ENCODE measurements around the gene CYS1.
"Not testable (repeated sequence)": the region's sequence is repeated elsewhere in the genome, so short reads cannot be mapped to it uniquely, and the experiment has no call there.

Gene CYS1

DNA sequence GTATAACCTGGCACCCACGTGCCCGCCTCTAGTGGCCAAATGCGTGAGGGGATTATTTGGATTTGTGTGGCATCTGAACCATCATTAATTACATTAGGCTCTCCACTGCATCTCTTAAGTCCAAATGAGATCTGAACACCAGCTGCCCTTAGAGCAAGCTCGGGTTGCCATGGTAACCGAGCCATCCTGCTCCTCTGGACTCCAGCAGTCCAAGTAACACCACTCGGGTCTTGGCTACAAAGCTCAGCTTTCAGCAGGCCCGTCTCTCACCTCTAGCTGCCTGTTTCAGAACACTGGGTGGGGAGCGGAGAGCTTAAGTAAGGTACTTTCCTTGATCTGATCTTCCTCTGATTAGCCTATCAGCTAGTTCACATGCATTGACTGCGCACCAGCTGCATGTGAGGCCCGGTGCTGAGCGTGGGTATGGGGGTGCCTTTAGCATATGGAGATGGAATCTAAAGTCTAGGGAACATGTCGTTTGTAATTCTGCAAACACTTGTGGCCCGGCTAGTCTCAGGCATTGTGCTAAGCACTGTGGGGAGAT is 14.1 kb upstream of the CYS1 start:
- DNase-seq (ENCODE audit: low read depth, low spot score) = no peak

DNA sequence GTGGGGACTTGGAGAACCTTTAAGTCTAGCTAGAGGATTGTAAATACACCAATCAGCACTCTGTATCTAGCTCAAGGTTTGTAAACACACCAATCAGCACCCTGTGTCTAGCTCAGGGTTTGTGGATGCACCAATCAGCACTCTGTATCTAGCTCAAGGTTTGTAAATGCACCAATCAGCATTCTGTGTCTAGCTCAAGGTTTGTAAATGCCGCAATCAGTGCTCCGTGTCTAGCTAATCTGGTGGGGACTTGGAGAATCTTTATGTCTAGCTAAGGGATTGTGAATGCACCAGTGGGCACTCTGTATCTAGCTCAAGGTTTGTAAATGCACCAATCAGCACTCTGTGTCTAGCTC is 11.7 kb upstream of the CYS1 start:
- DNase-seq (ENCODE audit: low read depth, low spot score) = not testable (repeated sequence)

DNA sequence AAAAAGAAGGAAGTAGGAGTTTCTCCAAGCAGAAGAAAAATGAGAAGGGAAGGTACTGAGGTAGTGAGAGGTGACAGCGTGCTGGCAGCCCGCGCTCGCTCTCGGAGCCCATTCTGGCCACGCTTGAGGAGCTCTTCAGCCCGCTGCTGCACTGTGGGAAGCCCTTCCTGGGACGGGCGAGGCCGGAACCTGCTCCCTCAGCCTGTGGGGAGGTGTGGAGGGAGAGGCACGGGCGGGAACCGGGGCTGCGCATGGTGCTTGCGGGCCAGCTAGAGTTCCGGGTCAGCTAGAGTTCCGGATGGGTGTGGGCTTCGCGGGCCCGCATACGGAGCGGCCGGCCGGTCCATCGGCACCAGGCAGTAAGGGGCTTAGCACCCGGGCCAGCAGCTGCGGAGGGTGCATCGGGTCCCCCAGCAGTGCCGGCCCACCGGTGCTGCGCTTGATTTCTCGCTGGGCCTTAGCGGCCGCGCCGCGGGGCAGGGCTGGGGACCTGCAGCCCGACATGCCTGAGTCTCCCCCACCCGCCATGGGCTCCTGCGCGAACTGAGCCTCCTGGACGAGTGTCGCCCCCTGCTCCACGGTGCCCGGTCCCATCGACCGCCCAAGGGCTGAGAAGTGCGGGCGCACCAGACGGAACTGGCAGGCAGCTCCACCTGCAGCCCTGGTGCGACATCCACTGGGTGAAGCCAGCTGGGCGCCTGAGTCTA is 11.1 kb upstream of the CYS1 start:
- DNase-seq (ENCODE audit: low read depth, low spot score) = no peak

DNA sequence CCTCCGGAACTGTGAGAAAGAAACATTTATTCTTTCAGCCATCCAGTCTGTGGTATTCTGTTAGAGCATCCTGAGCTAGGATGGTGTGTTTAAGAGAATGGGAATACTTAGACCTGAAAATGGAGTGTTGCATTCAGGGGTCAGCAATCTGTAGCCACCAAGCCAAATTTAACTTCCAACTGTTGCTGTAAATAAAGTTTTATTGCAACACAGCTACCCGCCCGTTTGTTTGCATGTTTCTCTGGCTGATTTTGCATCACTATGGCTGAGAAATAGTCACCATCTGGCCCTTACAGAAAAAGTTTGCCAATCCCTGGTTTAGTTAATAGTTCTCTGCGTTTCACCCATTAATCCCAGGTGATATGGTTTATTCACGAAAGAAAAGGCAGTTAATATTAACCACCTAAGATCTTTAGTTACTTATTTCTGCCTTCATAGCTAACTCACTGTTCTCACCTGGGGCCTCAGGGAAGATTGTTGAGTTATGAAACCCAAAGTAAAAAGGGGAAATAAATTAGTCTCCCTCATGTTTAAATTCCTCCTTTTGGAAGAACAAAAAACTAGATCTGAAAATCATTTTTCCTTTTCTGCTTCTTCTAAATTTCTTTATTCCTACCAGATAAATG is 9.5 kb upstream of the CYS1 start:
- no peak for DNase-seq (ENCODE audit: low read depth, low spot score)

DNA sequence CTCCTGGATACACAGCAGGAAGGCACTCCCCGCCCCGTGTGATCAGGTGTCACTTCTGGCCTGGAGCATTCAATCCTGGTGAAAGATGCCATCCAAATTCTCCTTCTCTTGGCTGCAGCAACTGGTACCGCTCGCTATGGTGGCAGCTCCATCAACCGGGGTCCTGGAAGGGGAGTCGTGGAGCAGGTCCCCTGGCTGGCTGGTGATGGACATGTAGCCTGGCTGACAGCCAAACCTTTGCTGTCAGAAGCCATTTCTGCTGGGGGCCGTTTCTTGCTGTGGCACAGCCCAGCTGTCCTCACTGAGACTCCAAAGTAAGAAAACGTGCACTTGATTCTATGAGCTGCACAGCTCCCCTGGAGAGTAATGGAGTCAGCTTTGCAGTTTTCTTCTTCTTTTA is 7.1 kb upstream of the CYS1 start:
- DNase-seq (ENCODE audit: low read depth, low spot score) = no peak

DNA sequence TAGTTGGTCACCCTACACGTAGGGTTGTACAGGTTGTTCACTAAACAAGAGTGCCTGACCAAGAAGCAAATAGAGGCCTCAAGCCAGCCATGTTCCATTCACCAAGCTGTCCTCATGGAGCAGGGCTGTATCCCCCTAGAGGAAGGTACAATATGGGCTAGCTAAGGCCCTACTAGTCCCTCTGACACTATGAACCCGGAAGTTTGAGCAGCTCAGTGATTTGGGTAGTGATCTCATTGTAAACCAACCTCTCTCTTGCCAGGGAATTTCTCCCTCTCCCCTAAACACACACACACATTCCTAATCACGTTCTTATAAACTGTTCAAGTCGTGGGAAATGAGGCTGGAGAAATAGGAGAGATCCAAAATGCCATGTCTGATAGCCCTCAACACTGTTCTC is 6.7 kb upstream of the CYS1 start:
- DNase-seq (ENCODE audit: low read depth, low spot score) = no peak

DNA sequence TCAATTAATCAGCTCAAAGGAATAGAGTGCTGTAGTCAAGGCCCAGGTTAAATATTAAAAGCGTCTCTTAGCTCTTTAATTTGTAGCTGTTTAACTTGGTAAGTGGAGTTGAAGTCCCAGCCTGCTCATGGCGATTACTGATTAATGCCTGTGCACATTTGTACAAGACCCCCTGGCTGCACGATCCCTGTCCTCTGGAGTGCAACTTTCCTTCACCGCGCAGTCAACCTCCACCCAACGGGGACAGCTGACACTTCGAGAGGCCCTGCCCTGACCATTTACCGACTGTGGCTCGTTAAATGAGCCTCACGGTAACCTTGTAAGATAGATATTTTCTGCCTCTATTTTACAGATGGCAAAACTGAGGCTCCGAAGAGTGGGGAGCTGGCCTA is 5.5 kb upstream of the CYS1 start:
- no peak for DNase-seq (ENCODE audit: low read depth, low spot score)

DNA sequence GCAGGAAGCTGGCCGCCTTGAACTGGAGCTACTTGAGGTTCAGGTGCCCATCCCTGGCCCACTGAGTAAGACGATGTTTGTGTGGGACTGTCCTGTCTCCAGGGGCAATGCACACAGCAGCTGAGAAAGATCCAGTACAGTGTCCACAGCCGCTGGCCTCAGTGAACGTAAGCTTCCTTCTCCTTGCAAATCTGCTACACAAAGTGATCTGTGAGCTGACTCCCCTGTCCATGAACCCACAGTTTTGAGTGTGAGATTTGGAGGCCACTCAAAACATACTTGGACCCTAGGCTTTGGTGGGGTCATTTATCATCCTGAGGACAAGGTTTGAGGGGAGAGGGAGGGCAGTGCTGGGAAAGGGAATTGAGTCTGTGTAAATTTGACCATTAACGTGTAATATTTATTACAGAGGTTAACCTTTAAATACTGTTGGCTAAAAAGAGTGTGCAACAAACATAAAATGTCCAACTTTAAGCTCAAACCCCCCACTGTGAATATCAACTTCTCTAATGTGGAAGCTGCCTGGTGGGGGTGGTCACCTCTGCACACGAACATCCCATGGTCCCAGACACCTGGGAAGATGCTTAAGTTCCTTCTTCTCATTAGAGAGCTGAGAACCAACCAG is 4.9 kb upstream of the CYS1 start:
- DNase-seq (ENCODE audit: low read depth, low spot score) = no peak

DNA sequence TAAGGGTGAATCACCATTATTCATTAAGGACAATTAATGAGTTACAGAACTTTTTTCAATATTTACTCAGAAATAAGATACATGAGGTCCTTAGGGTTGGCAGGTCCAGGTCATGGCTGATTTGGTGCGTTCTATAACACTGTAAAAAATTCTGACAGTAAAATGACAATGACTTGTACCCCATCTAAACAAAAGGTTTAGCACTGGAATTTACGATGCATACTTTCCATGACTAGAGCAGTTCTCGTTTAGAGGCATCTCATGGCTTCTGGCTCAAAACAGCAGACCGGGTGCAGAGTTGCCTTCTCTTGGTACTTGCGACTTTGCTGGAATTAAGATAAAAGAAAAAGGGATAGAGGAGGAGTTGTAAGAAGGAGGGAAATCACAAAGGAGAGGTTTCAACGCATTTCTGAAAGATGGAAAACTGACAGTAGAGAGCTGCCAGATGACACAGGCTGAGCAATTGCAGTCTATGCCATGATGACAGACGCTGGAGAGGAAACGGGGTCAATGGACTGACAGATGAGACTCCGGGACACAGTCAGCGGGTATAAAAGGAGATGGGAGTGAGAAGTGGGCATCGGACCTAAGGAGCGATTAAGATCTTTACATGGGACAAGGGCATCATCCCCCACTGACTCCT is 4.1 kb upstream of the CYS1 start:
- DNase-seq (ENCODE audit: low read depth, low spot score) = no peak

DNA sequence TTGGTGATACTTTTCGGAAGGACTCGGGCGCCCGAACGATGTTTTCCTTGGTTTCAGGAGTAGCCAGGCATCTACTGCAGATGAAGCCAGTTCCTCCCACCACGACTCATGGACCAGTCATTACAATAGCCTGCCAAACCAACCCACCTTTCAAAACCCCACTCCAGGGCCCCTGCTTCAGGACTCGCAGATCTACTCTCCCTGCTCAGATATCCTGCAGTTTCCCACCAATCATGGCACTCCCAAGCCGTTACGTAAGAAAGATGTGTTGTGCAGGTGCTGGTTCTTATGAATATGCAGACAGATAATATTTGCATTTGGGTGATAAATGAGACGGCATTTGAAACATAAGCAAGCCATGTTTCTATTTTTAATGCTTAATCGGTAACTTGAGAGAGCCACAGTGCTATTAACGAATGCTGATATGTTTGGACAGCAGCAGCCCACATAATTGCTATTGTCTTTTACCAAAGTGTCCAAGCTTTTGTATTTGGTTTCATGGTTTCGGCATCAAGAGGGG is 3.5 kb upstream of the CYS1 start:
- DNase-seq (ENCODE audit: low read depth, low spot score) = no peak

DNA sequence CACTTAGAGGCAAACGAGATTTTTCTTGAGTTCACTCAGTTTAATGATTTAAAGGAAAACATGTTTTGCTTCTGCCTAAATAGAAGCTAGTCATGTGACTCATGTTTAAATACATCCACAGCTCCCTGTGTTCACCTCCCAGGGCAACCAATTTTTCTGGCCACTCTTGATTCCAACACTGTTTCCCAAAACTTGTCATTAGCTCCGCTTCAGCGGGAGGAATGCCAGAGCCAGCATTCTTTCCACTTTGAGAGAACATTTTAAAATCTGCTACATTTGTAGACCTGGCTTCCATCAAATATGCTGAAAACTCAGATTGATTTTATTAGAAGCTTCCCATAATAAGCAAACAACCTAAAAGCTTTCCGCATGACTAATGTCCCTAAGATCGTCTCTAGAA is 2.8 kb upstream of the CYS1 start:
- DNase-seq (ENCODE audit: low read depth, low spot score) = no peak

DNA sequence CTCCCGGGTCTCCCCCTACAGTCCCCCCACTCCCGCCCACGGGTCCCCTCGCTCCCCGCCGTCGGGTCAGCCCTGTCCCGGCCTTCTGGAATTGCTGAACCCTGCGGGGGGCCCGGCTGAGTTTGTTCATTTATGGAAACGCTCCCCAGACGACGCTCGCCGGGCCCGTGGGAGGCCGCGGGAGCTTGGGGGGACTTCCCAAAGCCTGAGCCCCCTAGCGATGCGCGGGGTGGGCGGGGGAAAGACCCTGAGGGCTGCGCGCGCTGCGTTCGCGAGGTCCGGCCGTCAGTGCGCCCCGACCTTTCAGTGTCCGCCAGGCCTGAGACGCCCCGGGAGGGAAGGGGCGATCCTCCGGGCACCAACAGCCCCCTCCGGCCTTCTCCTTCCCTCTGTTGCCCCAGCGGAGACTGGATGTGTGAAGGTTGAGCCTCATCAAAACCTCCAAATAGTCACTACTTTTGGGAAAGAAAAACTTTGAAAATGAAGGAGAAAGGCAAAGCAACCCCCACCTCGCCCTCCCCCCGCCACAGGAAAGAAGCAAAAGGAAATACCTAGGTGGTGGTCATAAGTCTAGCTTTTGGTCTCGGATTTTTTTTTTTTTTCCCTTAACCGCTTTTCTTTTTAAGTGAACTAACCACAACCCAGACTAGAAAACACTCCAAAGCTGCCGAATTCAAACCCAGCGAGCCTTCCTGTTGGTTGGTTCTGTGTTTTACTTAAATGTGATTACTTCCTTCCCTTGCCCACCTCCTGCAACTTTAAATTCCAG is 509 bp upstream of the CYS1 start:
- DNase-seq (ENCODE audit: low read depth, low spot score) = no peak

DNA sequence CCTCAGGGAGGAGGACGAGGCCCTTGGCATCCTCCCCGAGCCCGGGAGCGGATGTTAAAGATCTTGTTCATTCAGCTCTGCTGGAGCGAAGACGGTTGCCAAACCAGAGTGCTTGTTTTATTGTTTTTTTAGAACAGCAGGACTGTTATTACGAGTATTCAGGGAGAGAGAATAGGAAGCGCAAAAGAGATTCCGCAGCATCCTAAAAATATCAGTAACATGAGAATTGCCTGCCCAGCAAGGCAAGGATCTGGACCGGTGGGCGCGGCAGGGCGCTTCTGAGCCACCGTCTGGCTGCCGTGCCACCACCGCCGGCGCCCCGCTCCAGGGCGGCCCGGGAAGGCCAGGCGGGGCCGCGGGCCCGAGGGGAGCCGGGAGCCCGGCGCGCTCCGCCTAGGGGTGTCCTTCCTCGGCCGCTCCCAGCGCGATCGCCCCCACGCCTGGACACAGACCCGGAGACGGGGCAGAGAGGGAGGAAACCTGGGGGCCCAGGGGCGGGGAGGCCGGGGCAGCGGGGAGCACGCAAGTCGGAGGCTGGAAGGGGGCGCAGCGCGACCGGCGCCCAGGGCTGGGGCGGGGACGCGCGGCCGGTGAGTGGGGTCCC is 843 bp downstream of the CYS1 start:
- DNase-seq (ENCODE audit: low read depth, low spot score) = no peak

DNA sequence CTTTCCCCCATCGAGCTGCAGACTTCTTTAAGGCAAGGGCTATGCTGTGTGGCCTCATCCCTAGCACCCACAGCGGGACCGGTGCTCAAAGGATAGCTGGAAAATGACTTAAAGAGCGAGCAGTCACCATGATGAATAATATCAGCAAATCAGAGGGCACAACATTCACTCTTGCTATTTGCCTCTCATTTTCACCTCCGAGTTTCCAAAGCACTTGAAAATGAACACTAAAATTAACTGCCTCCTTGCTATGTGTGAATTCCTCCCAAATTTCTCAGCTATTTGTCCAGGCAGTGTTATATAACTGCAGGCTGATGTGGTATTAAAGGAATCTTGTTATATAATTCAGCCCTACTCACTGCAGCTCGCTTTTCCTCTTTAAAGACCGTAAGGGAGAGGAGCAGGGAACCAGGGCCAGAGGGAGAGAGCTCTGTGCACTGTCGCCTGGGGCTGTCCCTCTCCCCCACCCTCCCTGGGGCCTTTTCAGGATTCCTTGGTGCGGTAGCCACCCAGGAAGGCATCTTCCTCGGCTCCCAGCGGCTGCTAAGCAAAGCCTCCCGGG is 1.4 kb downstream of the CYS1 start:
- no peak for DNase-seq (ENCODE audit: low read depth, low spot score)

DNA sequence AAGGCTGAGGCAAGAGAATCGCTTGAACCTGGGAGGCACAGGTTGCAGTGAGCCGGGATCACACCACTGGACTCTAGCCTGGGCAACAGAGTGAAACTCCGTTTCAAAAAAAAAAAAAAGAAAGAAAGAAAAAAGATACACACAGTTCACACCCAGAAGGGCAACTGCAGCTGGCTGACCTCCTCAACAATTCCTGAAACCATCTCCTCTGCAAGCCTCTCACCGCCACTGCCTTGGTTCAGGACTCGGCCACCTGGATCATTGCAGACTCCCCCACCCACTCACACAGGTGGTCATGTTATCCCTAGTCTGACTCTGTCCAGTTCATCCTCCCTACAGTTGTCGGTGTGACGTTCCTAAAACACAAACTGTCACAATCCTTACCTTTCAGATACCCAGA is 2.2 kb downstream of the CYS1 start:
- no peak for DNase-seq (ENCODE audit: low read depth, low spot score)

DNA sequence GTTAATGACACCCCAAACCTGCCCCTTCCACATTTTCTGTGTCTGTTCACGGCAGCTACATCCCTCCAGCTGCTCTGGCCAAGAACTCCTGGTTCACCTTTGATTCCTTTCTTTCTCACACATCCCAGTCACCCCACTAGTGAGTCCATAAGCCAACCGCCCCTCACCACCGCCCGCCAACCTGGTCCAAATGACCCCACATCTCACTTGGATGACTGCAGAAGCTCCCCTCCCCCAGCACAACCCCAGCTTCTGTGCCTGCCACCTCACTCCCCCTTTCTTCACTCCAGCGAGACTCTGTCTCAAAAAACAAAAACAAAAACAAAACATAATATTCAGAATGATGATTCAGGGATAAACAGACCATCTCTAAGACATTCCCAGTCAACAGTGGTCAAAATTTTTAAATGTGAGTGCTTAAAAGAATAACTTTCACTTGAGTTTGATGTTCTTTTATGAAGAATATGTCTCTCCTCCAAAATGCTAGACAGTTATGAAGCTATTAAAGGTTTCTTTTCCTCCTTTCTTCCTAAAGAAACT is 3.2 kb downstream of the CYS1 start:
- no peak for DNase-seq (ENCODE audit: low read depth, low spot score)

DNA sequence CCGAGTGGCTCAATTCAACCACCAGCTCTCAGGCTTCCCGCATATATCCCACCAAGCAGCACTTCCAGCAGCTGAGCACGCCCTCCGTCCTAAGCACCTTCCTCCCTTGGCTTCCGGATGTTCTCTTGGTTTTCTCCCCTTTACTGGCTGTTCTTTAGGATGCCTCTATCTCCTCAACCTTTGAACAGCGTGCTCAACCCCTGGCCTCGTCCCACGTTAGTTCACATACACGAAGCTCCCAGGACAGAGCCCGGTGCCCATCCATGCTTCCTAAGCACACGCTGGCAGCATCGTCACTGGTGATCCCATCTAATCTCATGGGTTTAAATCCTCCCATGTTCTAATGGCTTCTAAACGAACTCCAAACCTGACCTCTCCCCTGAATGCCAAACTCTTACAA is 3.7 kb downstream of the CYS1 start:
- DNase-seq (ENCODE audit: low read depth, low spot score) = no peak

DNA sequence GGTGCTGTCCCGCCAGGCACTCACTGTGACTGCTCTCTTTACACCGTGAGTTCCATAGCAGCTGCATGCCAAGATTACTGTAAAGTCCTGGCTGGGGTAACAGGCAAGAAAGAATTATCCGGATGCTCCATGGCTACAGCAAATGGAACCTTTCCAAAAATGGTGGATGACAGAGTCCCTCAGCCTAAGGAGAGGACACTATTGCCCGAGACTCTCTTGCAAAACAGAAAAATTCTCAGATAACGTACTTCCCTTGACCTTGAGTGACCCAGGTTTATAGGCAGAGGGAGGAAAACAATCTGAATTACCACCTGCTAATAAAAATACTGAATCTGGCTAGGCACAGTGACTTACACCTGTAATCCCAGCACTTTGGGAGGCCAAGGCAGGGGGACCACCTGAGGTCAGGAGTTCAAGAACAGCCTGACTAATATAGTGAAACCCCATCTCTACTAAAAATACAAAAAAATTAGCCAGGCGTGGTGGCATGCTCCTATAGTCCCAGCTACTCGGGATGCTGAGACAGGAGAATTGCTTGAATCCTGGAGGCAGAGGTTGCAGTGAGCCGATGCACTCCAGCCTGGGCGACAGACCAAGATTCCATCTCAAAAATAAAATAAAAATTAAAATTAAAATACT is 4.5 kb downstream of the CYS1 start:
- no peak for DNase-seq (ENCODE audit: low read depth, low spot score)

DNA sequence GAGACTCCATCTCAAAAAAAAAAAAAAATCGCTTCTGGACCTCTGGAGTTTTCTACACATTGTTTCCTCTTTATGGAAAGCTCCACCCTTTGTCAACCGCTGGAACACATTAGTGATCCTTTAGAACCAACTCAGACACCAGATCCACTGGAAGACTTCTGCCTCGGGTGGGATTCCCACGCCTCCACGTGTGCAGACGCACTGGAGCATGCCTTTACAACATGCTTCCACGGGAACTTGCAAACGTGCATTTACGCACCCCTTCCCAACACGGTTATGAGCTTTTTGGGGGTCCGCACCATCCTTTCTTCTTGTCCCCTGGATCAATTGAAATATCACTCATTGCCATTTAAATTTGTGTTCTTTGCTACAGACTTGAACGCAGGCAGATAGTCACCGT is 5.1 kb downstream of the CYS1 start:
- no peak for DNase-seq (ENCODE audit: low read depth, low spot score)

DNA sequence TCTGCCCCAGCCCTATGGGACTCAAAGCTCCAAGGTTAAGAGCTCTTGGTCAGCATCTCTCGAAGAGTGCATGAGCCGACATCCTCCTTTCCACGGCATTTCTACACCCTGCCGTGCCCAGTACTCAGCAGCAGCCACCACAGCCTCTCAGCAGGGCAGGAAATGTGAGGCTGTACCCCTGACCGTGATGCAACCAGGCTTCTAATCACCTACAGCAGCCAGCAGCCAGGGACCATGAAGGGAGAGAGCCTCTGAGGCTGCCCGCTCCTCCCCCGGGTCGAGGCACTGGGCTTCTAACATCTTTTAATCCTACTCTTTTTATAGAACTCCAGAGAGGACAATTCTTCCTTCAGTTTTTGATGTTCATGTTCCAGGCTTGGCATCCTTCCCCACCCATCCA is 6.5 kb downstream of the CYS1 start:
- no peak for DNase-seq (ENCODE audit: low read depth, low spot score)

Data from activated CD4-positive, CD25-positive, alpha-beta regulatory T cell treated with anti-CD3 and anti-CD28 coated beads, Interleukin-2, amount 50 U/mL, for 16 hours (primary cell).